T-helper 1 cell treated with Interleukin-12 subunit alpha and Interleukin-12 subunit beta and Interleukin-4 antibody, amounts not matched to agents 30 ng/mL and 1 ng/mL, for 36 hours (primary cell): ENCODE measurements around the gene FBXO8. TPM values are rescaled to one million over a fixed set of nuclear protein-coding genes. Genes with fewer than 3 reads are reported as not detected.

Source experiments
- intact Hi-C: fragments of 100-400 bp; cut with micrococcal nuclease; formaldehyde crosslinking; loops from one replicate; pipeline ENCODE4 v1.15.1; 2024
- total RNA-seq: library from RNA; stranded (reverse); gene quantifications from 2 replicates; pipeline ENCODE4 v1.2.3, GENCODE V29; 2022

The FBXO8 gene
- total RNA-seq, 1 donor from 2014 or later = 21.1 TPM

DNA sequence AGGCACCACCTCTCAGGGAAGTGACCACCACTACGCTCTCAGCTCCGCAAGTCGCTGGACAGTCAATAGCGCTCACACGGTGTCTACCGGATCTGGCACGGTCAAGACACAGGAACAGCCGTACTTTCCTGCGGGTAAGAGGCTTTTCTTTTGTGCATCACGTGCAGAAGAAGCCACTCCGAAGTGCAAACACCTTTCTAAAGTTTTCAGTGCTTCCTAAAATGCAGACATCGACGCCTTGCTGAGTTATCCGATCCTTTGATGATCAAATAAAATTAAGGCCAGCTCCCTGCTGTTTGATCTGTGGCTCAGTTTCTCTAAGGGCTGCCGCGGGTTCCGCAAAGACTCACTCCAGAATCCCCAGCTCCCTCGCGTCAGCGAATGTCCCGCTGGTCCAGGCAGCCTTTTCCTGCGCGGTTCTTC, 71.8 kb downstream of the FBXO8 start:
- intact Hi-C loops = no loop called here

DNA sequence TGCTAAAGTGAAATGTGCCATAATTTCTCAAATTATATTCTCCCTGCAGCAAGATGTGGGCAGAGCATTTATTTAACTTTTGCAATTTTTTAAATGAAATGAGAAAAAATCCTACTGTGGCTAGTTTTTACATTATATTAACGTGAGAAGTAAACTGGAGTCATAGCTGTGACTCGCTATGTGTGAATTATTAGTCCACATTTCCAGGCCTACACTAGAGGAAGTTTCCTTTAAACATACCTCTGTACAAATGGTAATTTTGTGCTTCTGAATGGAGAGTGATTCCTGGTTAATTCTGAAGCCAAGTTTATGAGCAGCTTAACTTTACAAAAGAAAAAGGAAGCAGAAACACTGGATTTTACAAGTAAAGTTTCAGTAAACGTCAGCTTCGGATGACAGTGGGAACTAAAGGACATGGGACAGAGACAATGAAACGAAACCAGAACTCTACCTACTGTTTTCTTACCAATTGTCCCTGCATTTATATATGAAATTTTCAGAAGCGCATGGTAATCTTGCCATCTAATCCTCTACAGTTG, 72.4 kb downstream of the FBXO8 start:
- intact Hi-C loops = no loop called here

DNA sequence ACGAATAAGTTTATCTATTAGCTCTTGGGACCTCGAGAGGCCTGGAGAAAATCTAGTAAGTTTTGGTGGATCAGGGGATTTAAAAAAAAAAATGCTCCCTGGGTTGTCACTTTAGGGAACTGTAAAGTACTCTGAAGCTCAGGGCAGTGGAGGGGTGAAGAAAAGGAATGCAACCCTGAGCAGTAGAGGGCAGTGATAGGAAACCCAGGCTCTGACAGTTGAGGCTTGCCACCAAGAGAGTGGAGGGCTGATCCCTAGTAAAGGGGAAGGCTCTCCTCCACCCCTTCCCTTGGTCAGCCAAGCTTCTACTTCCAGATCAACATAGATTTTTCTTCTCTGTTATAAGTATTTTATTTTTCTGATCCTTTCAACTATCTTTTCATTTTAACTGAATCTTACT, 73.1 kb downstream of the FBXO8 start:
- intact Hi-C loops = no loop called here

DNA sequence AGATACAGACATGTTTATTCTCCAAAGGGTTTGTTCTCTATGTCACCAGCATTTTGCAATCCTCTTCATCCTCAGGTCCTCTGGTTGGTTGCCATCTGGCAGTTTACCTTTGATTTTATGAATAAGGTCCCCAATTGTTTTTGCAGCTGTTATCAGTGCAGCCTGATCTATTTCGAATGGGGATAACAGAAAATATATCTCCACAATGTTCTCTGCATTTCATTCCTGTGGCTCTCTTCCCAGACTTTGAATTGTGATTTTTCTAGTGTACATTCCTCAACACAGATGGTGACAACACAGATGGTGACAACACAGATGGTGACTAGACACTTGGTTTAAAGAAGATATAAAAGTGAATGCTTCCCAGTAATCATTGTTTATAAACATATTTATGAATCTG, 74.1 kb downstream of the FBXO8 start:
- intact Hi-C loops = no loop called here

DNA sequence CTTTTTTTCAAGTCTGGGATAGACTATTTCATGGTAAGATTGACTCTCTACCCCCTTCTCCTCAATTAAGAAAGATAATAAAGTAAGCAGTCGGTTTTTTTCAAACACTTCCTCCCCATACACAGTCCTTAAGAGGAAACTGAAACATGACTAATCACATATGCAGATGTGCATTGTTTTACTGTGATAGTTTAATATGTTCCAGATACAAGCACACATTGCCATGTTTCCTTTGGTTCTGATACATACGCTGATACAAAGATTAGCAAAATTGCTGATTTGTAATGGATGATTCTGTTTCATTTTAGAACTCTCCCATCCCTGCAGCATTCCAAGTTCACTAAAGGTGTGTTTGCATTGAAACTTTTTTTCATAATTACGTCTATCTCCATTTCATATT, 76.1 kb downstream of the FBXO8 start:
- intact Hi-C loops = no loop called here

DNA sequence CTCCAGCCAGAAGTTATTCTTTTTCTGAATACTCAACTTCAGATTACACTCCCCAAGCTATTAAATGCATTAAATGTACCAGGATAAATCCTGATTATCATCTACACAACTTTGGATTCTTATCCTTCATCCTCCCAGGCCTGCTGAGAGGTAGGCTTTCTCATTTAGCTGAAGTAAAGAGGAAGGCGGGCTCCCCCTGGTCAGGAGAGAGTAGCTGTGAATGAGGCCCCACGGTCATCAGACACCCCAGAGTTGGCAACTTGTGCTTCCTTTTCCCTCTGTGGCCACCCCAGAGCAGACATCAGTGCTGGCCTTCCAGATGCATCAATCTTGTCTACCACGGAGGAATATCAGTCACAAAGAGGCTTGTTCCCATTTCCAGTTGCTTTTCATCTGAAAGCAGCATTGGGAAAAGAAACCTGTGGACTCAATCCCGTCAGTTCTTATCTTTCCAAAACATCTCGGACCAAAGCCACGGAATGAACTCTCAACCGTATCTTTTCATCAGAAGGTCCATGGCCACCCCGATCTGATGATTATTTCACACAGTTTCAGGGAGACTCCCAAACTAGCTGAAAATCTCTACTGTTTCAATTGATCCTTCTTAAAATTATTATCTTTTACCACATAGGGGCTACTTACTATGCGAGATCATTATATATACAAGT, 79.2 kb downstream of the FBXO8 start:
- intact Hi-C loops = no loop called here

DNA sequence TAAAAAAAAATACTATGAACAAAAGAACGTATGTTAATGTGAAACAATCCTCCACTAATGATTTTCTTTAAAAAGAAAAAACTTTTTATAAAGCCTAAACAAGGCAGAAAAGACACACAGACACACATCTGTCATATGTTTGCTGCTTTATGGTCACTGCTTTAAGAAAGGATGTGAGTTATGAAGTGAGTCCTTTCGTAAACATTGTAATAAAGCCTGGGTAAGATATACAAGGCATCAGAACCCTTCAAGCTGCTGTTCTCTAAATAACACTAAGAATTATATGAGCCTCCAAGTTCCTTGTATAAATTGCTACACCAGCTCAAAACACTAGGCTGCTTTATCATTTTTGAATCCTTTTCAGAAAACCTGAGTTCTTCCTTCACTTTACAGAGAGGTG, 81.6 kb downstream of the FBXO8 start:
- intact Hi-C loops = no loop called here

DNA sequence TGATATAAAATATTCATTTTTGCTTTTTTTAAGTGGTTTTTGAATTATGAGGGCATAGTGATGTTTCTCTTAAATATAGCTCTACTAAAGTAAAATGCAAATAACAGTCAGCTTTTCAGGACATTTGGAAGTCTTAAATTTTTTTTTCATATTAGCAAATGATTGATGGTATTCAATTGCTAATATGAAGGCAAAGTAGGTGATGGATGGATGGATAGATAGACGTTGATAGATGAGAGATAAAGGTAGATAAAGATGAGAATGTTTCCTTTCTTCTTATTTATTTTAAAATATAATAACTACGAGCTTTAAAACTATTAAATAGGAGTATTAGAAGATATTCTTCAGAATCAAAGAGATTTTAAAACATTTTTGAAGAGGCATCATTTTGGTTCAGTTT, 83.7 kb downstream of the FBXO8 start:
- intact Hi-C loops = no loop called here

DNA sequence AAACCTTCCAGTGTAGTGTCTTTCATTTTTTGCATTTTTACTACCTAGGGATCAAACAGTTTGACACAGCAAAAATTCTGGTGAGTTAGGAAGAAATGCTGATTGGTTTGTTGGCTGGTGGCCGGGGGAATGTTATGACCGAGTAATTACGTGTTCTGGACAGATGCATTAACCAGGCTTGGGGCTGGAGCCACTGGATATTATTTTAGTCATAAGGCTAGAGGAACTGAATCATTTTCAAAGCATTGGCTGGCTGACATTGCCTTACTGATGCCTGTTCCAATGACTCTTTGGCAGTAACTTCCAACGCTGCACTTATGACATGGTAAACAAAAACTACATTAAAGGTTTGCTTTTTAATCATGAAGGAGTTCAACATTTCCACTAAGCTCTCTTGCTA, 84.6 kb downstream of the FBXO8 start:
- intact Hi-C loops = no loop called here

DNA sequence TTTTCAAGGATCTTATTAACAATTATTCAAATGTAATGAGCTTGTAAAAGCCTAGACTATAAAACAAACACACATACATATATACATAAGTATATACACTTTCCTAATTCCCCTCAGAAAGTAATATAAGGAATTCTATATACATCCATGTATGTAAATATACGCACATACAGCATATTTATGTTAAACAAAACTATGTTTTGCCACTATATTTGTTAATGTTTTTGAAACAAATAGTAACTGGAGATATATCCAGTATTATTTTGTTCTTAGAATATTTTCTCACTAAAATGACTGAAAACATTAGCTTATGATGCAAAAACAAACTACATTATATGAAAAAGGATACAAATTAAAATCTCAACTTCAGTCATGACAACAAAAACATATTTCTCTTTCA, 85.1 kb downstream of the FBXO8 start:
- intact Hi-C loops = no loop called here

DNA sequence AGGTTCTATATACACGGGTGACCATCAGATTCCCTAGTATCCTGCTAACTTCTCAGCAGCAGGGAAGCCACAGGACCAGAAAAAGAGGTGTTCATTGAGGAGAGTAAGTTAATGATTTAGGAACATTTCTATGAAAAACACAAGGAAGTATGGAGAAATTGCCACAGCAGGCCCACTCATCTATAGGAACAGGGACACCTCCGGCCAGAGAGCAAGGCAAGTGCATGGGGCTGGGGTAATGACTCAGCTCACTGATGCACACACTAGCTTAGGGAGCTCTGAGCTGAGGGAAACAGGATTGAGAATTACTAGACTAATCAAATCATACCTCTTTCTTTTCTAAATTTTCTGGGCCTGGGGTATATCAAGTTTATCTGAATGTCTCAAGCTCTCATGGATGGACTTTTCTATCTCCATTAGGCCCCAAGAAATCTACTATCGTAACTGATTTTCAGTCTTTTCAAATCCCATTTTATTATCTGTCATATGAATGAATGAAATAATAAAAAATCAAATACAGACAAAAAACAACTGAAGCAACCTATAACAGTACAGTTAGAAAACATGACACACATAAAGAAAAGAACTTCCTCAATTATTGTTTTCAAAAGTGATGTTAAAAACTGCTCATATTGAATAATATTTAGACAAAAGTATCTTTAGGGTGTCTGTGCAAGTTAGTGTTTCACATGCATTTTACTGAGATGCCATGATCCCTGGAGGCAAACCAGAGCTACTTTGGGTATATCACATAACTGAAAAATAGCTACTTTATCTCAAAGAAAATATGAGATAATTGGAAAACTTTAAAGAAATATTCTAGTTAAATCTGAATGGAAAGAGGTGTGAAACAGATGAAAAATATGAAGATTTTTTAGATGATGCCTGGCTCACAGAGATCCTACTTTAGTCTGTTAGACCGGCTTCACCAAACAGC, 89.8 kb downstream of the FBXO8 start:
- intact Hi-C loops = no loop called here

DNA sequence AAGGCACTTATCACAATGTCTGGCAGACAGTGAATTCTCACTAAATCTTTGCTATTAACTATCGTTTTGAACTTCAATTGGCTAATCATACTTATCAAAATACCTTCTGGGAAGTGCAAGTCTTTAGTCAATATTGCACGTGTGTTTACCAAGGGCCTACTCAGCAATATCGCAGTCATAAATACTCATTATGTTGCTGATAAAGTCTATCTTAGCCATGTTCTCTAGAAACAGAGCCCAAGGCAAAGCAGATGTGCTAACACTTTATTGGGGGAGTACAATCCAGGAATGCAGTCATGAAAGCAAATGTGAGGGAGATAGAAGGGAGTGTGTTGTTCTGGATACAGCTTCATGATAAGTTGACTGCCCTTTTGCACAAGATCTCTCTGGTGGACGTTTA, 90.5 kb downstream of the FBXO8 start:
- intact Hi-C loops = no loop called here

DNA sequence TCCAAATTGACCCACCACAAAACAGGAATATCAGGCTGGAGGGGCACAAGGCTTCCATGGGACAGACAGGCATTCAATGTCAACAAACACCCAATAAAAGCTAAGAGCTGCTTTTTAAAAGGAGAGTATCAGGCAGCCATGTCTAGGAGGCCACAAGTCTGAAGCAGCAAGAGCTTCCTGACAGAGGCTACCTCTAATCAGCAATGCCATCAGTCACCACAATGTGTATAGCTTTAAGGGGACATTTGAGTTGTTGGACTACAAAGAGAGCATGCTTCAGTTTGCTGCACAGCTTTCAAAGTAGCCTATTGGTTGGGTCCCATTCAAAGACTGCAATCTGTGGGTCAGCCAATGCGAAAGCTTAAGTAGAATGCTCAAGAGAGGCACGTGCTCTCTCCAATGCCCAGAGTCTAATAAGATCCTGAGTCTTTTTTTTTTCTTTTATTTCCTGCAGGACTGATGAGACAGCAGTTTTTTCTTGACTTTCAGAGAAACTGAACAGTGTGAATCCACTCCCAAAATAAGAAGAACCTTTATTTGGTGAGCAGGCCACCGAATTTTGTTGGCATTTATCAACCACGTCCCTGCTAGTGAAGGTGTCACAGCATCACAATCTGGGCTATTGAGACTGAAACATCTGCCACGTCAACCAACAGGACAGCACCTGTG, 92.5 kb downstream of the FBXO8 start:
- intact Hi-C loops = no loop called here

DNA sequence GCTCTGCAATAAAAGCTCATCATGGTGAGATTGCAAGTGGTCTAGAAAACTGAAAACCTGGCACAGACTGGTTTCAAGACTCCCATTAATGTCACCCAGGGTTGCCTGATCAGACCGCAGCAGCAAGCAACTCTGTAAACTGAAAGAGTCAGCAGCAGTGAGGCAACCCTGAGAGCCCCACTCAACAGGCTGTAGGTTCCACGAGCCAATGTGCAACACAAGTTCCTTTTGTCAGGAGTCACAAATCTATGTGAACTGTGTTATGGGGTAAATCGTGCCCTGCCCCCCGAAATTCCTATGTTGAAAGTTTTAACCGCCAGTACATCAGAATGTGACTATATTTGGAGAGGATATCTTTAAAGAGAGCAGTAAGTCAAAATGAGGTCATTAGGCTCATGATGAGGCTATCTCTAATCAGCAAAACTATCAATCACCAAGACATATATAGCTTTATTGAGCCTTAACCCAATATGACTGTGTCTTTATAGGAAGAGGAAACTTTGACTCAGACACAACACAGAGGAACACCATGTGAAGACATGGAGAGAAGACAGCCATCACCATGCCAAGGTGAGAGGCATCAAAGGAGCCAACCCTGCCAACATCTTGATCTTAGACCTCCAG, 94.0 kb downstream of the FBXO8 start:
- intact Hi-C loops = no loop called here

Other genes starting within 250 kb of the FBXO8 start
- 15.2 and 15.6 TPM in 2 replicates for gene CEP44, start 244 bp upstream of the FBXO8 start, total RNA-seq
- gene HPGD, start 238.8 kb upstream of the FBXO8 start, total RNA-seq = 12.1 and 13.8 TPM in 2 replicates